K562 (cell line): ENCODE results near the gene NUP62. TPM values are rescaled to one million over a fixed set of nuclear protein-coding genes. Genes with fewer than 3 reads are reported as not detected.
A peak's percentile ranks its signal among the peaks of the same experiment; 100 is the strongest.

Source experiments
- BHLHE40 ChIP-seq: IDR thresholded peaks from 2 replicates; pipeline ENCODE4 v1.6.1; 2011; ENCODE audit warnings: low read length, improper control_type of control experiment
- CCAR2 ChIP-seq: fragments of 200-400 bp; formaldehyde crosslinking; IDR thresholded peaks from 2 replicates; pipeline ENCODE4 v1.6.1; 2017; ENCODE audit warnings: mild to moderate bottlenecking, low read depth, low read length
- CXXC5 ChIP-seq: fragments of 250-450 bp; sonication (Bioruptor Pico); IDR thresholded peaks from 2 replicates; pipeline ENCODE4 v1.8.0; 2022; ENCODE audit warnings: inconsistent platforms, mild to moderate bottlenecking, moderate library complexity
- E2F5 ChIP-seq: sonication (generic); formaldehyde crosslinking; IDR thresholded peaks from 2 replicates; pipeline ENCODE4 v1.8.0; 2022; ENCODE audit warnings: mild to moderate bottlenecking, missing genetic modification reagents
- IRF9 ChIP-seq: fragments of 450-650 bp; IDR thresholded peaks from 2 replicates; pipeline ENCODE4 v1.6.1; 2016; ENCODE audit warnings: missing biosample characterization, missing genetic modification characterization
- KDM2B ChIP-seq: fragments of 250-450 bp; sonication (Bioruptor Pico); IDR thresholded peaks from 2 replicates; pipeline ENCODE4 v1.8.0; 2021; ENCODE audit warnings: mild to moderate bottlenecking, moderate library complexity
- MAFG ChIP-seq: fragments of 450-650 bp; conservative IDR thresholded peaks from 2 replicates; pipeline ENCODE4 v1.6.1; 2016; ENCODE audit warnings: missing genetic modification characterization, missing compliant biosample characterization
- MED1 ChIP-seq: sonication (generic); formaldehyde crosslinking; IDR thresholded peaks from 2 replicates; pipeline ENCODE4 v1.8.1; 2023; ENCODE audit warnings: missing genetic modification reagents, borderline replicate concordance
- RBM17 ChIP-seq: fragments of 200-400 bp; formaldehyde crosslinking; IDR thresholded peaks from 2 replicates; pipeline ENCODE4 v1.6.1; 2017; ENCODE audit warnings: low read depth, mild to moderate bottlenecking, low read length, borderline replicate concordance
- WHSC1 ChIP-seq: IDR thresholded peaks from one replicate; pipeline ENCODE4 v1.6.1; 2012; ENCODE audit warnings: low read length, control low read depth, inconsistent platforms
- ZBTB9 ChIP-seq: fragments of 450-650 bp; formaldehyde crosslinking; IDR thresholded peaks from 2 replicates; pipeline ENCODE4 v1.4.0; 2020; ENCODE audit warnings: mild to moderate bottlenecking, moderate library complexity
- ZNF121 ChIP-seq: sonication (generic); formaldehyde crosslinking; conservative IDR thresholded peaks from 2 replicates; pipeline ENCODE4 v1.8.0; 2022; ENCODE audit warnings: missing genetic modification reagents
- ZNF318 ChIP-seq, 2 experiments: fragments of 450-650 bp; IDR thresholded peaks; 2 replicates each; pipeline ENCODE4 v1.6.1; 2016; ENCODE audit warnings: mild to moderate bottlenecking in 2 of 2, borderline replicate concordance in 1 of 2, low read depth in 1 of 2, moderate library complexity in 1 of 2
- ZNF655 ChIP-seq: fragments of 250-450 bp; sonication (Bioruptor Pico); IDR thresholded peaks from 2 replicates; pipeline ENCODE4 v1.5.0; 2021
- polyA plus RNA-seq, 8 experiments: library from polyadenylated mRNA; depleted of rRNA in 4 of 8; stranded (reverse) in 5 of 8; unstranded in 3 of 8; fragments of >200 nt; fragmentation: Nextera tagmentation in 2 of 8; fragmentation: Illumina TruSeq in 1 of 8; extraction: Ambion mirVana in 2 of 8; extraction: Trizol in 1 of 8; gene quantifications; 2 replicates each; pipeline versions ENCODE4 v1.2.1 to v1.2.3, GENCODE V29; 2011 to 2014; ENCODE audit warnings: inconsistent platforms in 1 of 8, missing spikeins in 1 of 8
- total RNA-seq, 7 experiments: library from RNA; depleted of rRNA in 6 of 7; stranded (reverse); fragments of >200 nt in 6 of 7; fragmentation: Illumina TruSeq in 2 of 7; extraction: Trizol in 2 of 7; gene quantifications; 2 replicates each; pipeline versions ENCODE4 v1.2.1 to v1.2.3, GENCODE V29; 2011 to 2021; ENCODE audit warnings: low replicate concordance in 1 of 7

The NUP62 gene
- total and polyA plus RNA-seq, 9 of the 15 experiments (the other 6 are each of a cell fraction or from before 2014, with no cell fraction given): 16.9 to 109 (median 66.0) TPM

GRCh38 chr19:49877879-49878743 is 51.2 kb downstream of the NUP62 start (continued):
- TF ChIP-seq KDM2B (CRISPR knock-in tag) (0 out of 2 replicates have a peak, but pooled peaks have one; percentile 41), CXXC5 (CRISPR knock-in tag) (no peak), MED1 (CRISPR knock-in tag) (no peak), E2F5 (CRISPR knock-in tag) (no peak), RBM17 (no peak), CCAR2 (no peak), IRF9 (tag) (no peak), BHLHE40 (peak; percentile 26), ZNF121 (CRISPR knock-in tag) (no peak), ZNF655 (CRISPR knock-in tag) (no peak), ZNF318 (IDR thresholded peaks at IDR 0.05; ENCODE audit: borderline replicate concordance in 1 of 2, low read depth in 1 of 2) (no peak), MAFG (no peak), WHSC1 (no peak), ZBTB9 (CRISPR knock-in tag) (no peak)
